ENCODE measurements around the gene ATP2C2. TPM values are rescaled to one million over a fixed set of nuclear protein-coding genes. Genes with fewer than 3 reads are reported as not detected.

Gene ATP2C2
- total and polyA plus RNA-seq, 2 of the 8 experiments (the other 6 are each of a cell fraction or from before 2014, with no cell fraction given), result 1.2 to 2.8 TPM

- TF ChIP-seq CHD7 (IDR thresholded peaks at IDR 0.05; ENCODE audit: insufficient replicate concordance, low read length) (no peak), JUND (IDR thresholded peaks at IDR 0.05; ENCODE audit: low read length) (no peak), FOSL1 (IDR thresholded peaks at IDR 0.05; ENCODE audit: insufficient read depth, low read depth, low read length) (no peak), TCF12 (IDR thresholded peaks at IDR 0.05; ENCODE audit: low read depth, low read length) (no peak), CHD2 (IDR thresholded peaks at IDR 0.05; ENCODE audit: low read length) (no peak), E2F6 (IDR thresholded peaks at IDR 0.05) (no peak)
These were observed 47.8 kb upstream of the ATP2C2 start (continued) for GRCh38 chr16:84320511-84320910.

Measured in H1 (cell line).